Measurements from ENCODE around the gene CEP83.
"Not testable (repeated sequence)": the region's sequence is repeated elsewhere in the genome, so short reads cannot be mapped to it uniquely, and the experiment has no call there.

CEP83 gene

DNA sequence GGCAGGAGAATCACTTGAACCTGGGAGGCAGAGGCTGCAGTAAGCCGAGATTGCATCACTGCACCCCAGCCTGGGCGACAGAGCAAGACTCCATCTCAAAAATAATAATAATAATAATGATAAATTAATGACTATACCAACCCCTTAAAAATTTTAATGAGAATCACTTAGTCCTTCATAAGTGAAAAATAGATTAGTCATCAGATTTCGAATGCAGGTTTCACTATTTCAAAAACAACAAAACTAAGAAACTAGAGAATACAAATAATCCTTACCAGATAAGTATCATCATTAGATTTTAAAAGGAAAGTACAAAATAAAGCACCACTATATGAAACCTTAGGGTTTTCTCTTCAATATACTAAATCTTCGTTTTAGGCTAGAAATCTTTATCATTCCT is 62.3 kb downstream of the CEP83 start:
- in situ Hi-C loops (cut with HindIII; ENCODE audit: low pct_ligation_motif_present, low sequenced_read_pairs), result no loop called here
- TF ChIP-seq, protein P1, sequence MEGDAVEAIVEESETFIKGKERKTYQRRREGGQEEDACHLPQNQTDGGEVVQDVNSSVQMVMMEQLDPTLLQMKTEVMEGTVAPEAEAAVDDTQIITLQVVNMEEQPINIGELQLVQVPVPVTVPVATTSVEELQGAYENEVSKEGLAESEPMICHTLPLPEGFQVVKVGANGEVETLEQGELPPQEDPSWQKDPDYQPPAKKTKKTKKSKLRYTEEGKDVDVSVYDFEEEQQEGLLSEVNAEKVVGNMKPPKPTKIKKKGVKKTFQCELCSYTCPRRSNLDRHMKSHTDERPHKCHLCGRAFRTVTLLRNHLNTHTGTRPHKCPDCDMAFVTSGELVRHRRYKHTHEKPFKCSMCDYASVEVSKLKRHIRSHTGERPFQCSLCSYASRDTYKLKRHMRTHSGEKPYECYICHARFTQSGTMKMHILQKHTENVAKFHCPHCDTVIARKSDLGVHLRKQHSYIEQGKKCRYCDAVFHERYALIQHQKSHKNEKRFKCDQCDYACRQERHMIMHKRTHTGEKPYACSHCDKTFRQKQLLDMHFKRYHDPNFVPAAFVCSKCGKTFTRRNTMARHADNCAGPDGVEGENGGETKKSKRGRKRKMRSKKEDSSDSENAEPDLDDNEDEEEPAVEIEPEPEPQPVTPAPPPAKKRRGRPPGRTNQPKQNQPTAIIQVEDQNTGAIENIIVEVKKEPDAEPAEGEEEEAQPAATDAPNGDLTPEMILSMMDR (IDR thresholded peaks at IDR 0.05; ENCODE audit: low read depth, low read length, missing control alignments), result no peak
- H3K36me3 ChIP-seq (replicated peaks), result no peaks in the 10 kb centered on the region
- no peaks in the 10 kb centered on the region for H3K27me3 ChIP-seq (replicated peaks)
- H3K27ac ChIP-seq, result no peak overlapping the region
- no peak for DNase-seq
- no peak overlapping the region for H3K4me3 ChIP-seq (ENCODE audit: low read depth, low read length)

GRCh38 chr12:94396014-94396413 is 63.7 kb downstream of the CEP83 start:
- in situ Hi-C loops (cut with HindIII; ENCODE audit: low pct_ligation_motif_present, low sequenced_read_pairs); H3K36me3 ChIP-seq (replicated peaks); H3K4me3 ChIP-seq (ENCODE audit: low read depth, low read length); DNase-seq; H3K27ac ChIP-seq; H3K27me3 ChIP-seq (replicated peaks): not testable (repeated sequence)

GRCh38 chr12:94390130-94390485 is 69.6 kb downstream of the CEP83 start:
- in situ Hi-C loops (cut with HindIII; ENCODE audit: low pct_ligation_motif_present, low sequenced_read_pairs), result no loop called here
- Histone ChIP-seq H3K27me3 (replicated peaks) (no peaks in the 10 kb centered on the region), H3K36me3 (replicated peaks) (no peaks in the 10 kb centered on the region), H3K27ac (no peak overlapping the region), H3K4me3 (ENCODE audit: low read depth, low read length) (no peak overlapping the region)
- no peak for DNase-seq
- TF ChIP-seq, protein P1 (IDR thresholded peaks at IDR 0.05; ENCODE audit: low read depth, low read length, missing control alignments), result no peak

DNA sequence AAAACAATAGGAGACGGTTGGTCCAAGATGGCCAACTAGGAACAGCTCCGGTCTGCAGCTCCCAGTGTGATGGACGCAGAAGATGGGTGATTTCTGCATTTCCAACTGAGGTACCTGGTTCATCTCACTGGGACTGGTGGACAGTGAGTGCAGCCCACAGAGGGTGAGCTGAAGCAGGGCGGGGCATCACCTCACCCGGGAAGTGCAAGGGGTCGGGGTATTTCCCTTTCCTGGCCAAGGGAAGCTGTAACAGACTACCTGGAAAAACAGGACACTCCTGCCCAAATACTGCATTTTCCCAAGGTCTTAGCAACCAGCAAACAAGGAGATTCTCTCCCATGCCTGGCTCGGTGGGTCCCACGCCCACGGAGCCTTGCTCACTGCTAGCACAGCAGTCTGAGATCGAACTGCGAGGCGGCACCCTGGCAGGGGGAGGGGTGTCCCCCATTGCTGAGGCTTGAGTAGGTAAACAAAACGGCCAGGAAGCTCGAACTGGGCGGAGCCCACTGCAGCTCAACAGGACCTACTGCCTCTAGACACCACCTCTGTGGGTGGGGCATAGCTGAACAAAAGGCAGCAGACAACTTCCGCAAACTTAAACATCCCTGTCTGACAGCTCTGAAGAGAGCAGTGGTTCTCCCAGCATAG is 70.1 kb downstream of the CEP83 start:
- H3K27ac ChIP-seq; H3K4me3 ChIP-seq (ENCODE audit: low read depth, low read length); H3K27me3 ChIP-seq (replicated peaks); in situ Hi-C loops (cut with HindIII; ENCODE audit: low pct_ligation_motif_present, low sequenced_read_pairs); H3K36me3 ChIP-seq (replicated peaks); DNase-seq: not testable (repeated sequence)

GRCh38 chr12:94386422-94386821 is 73.2 kb downstream of the CEP83 start:
- Histone ChIP-seq H3K4me3 (ENCODE audit: low read depth, low read length) (no peak overlapping the region), H3K27me3 (replicated peaks) (no peaks in the 10 kb centered on the region), H3K27ac (no peak overlapping the region), H3K36me3 (replicated peaks) (no peaks in the 10 kb centered on the region)
- peak; percentile 29 for DNase-seq
- in situ Hi-C loops (cut with HindIII; ENCODE audit: low pct_ligation_motif_present, low sequenced_read_pairs), result no loop called here
- TF ChIP-seq, protein P1 (IDR thresholded peaks at IDR 0.05; ENCODE audit: low read depth, low read length, missing control alignments), result no peak

DNA sequence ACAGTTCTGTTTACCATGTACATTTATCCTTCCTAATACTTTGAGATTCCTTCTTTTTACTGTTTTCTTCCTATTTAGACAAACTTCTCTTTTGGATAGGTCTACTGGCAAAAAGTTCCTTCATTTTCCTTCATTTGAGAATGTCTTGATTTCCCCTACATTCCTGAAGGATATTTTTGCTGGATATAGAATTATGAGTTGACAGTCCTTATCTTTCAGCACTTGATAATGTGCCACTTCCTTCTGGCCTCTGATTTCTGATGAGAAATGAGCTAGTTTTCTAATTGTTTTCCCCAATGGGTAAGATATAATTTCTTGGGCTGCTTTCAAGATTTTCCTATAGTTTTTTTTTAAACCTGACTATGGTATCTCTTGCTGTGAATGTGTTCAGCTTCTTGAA is 75.6 kb downstream of the CEP83 start:
- H3K36me3 ChIP-seq (replicated peaks), result no peaks in the 10 kb centered on the region
- DNase-seq, result no peak
- no peak overlapping the region for H3K4me3 ChIP-seq (ENCODE audit: low read depth, low read length)
- TF ChIP-seq, protein P1 (IDR thresholded peaks at IDR 0.05; ENCODE audit: low read depth, low read length, missing control alignments), result no peak
- in situ Hi-C loops (cut with HindIII; ENCODE audit: low pct_ligation_motif_present, low sequenced_read_pairs), result no loop called here
- H3K27ac ChIP-seq, result no peak overlapping the region
- no peaks in the 10 kb centered on the region for H3K27me3 ChIP-seq (replicated peaks)

DNA sequence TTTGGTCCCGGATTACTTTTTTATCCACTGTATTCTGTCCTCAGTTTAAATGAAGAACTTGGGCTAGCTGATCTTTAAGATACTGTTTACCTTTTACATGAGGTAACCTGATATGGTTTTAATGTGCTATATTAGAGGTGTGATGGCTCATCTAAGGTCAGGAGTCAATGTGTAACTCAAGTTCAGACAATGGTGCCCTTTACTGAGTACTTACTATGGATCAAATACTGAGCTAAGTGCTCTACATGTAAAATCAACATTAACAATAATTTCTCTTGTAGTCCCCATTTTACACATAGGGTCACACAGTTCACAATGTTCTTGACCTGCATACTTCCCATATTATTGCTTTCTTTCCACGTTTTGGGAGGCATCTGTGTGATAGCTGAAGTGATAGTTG is 79.2 kb downstream of the CEP83 start:
- in situ Hi-C loops (cut with HindIII; ENCODE audit: low pct_ligation_motif_present, low sequenced_read_pairs), result no loop called here
- TF ChIP-seq, protein P1 (IDR thresholded peaks at IDR 0.05; ENCODE audit: low read depth, low read length, missing control alignments), result no peak

More for the DNA sequence above, 79.2 kb downstream of the CEP83 start:
- Histone ChIP-seq H3K27me3 (replicated peaks) (no peaks in the 10 kb centered on the region), H3K27ac (no peak overlapping the region), H3K4me3 (ENCODE audit: low read depth, low read length) (no peak overlapping the region), H3K36me3 (replicated peaks) (no peaks in the 10 kb centered on the region)
- no peak for DNase-seq

Data from brain microvascular endothelial cell (primary cell).